HG02970 (cell line): ENCODE results near the gene ZNF518B.

Experiments
- ATAC-seq: cut with Tn5 transposase; IDR thresholded peaks from one replicate; pipeline ENCODE4 v1.9.1; 2021; ENCODE audit warnings: mild to moderate bottlenecking, moderate library complexity, moderate number of reproducible peaks; ENCODE audit not compliant: unreplicated experiment, low FRiP score

Gene ZNF518B, protein sequence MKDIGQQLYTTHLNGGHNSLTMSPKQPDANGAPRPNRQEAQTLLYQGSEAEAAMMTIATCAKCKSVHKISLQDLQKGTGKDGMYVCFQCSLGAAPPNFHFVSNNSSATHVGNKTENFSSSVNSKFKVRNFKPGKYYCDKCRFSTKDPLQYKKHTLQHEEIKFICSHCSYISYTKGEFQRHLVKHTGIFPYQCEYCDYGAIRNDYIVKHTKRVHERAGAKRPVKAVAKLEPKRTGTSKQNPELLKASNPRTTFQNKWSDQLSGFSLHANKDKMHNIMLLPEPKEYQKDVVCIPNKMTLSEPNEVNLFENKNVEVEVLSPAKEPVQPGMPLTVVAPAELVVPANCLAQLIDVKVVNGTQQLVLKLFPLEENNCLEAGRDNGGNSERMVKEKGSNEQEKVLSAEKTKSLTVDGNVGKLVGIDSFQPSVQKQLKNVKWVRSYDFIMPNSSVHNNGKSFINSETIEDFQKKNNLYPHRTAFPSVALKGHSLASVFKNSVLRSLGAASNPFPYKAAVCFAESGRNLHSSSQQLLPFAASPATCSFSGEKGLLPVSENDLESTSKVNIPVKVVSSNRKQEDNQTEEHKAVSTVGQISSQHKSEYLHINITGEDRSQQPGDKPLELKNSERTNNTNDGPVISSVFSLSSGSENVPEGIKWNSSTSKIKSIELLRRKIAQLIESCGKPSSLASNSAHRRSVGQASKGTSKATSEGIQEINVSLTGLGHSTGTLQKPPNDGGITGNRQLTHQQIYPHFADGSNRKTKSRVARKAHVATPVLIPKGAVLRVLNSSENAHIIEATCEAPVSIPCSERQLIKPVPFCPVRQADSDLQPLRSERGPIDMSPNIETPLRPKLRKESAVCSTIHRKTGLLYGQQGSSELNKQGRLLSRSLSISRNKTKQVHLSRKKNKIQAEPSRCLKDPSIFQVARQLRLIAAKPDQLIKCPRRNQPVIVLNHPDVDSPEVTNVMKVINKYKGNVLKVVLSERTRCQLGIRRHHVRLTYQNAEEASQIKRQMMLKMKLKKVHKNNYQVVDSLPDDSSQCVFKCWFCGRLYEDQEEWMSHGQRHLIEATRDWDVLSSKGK

DNA sequence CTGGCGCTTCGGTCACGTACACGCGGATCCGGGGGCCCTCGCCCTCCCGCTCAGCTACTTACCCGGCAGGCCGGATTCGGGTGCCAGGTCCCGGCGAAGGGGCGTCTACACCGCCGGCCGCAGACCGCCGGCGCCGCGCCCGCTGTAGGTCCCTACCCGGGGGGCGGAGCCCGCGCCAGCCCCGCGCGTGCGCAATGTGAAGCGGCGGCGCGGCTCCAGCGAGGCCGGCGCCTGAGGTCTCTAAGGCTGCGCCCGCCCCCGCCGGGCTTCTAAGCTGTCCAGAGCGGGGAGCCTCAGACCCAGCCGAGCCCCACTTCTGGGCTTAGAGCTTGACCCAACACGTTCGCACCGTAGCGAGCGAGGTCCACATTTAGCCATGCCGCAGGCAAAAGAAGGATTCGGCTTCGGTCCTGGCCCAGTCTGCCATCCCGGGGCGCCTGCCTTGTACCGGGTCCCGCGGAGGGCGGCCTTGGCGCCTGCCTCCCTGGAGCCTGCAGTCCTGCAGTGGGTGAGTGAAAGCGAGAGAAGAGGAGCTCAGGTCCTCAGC, at the start of gene ZNF518B:
Gene ZNF518B (minus strand): TSS at position 172 of the 547 bp plus-strand sequence. CDS start 11,098 bp downstream, outside the sequence.
- ATAC-seq: peak; percentile 90

DNA sequence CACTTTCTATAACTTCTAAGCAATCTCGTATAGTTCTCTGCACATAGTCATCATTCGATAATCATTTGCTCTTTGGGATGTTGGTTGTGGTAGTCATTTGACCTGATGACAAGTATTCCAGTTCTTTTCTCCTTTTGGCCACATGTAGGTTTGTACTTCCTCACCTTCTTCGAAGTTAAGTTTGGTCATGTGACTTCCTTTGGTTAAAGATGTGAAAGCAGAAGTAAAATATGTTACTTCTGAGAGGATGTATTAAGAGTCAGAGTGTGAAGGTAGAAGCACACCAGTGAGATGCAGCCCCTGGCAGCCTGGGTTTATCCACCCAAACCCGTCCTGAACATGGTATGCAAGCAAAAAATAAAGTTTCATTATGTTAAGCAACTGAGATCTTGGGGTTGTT, 48.9 kb upstream of the ZNF518B start:
- no peak for ATAC-seq

DNA sequence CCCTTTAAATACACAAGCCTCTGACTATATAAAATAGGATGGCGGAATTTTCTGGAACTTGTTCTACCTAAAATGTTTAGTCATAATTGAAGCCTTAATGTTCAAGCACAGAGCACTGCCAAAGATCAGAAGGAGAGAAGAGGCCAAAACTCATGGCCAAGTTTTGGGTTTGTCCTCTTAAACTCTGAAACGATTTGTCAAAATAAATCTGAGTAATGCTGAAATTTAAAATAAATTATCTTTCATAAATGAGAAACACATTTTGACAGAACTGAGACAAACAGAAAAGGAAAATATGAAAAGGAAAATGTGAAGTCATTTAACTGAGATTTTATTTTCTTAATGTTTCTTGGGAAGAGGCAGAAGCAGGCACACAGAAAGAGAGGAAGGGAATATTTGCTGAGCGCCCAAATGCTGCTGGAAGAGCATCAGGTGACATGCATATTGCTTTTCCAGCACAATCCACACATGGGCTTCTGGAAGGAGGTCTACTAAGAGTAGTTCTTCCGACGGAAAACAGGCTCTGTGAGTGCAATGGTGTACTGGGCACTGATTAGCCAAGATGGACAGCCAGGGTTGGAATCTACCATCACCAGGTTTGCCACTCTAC, 47.4 kb upstream of the ZNF518B start:
- ATAC-seq: no peak

DNA sequence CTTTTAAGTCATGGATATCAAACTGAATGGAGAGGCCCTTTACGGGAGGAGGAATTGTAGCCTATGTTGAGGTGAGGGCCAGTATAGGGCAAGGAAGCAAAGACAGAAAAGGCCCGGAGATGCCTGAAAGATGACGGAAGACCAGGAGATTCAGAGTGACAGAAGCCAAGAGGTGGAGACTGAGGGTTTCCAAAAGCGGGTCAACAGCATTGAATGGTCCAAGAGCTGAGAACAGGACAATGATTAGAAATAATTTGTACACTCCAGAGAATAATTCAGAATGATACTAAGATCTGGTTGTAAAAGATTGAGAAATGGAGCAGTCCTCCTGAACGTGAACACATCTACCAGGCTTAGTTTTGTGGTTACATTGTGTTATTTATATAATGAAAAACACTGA, 45.5 kb upstream of the ZNF518B start:
- ATAC-seq: no peak

DNA sequence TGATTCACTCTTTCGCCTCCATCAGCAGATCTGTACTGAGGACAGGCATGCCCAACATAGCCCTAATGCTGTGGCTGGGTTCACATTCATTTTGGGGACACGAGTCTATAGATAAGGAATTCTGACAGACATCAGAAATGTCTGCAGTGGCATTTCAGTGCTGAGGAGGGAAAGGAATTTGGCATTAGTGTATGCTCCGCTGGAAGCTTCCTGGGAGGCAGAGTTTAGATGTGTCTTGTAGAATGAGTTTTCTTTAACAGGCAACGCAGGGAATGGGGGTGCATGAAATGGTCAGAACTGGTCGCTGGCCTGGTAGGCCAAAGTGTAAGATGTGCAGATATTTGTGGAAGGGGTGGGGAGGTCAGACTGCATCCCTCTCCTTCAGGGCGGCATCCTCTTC, 43.5 kb upstream of the ZNF518B start:
- ATAC-seq: no peak

DNA sequence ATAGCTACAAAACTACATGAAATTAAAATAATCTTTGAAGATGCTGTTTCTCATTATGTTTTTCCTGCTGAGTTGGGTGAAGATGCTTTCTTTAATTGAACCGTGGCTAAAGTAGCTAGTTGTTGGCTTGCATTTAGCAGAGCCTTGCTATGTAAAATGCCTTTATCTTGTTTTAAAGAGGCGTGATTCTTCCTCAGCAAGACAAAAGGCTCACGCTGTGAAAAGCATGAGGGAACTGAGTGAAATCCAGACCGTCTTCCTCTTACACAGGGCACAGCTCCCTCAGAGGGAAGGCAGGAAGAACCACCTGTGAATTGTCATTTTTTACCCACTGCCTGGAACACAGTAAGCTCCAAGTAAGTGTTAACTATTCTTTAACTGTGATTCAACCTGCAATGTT, 39.0 kb upstream of the ZNF518B start:
- no peak for ATAC-seq

DNA sequence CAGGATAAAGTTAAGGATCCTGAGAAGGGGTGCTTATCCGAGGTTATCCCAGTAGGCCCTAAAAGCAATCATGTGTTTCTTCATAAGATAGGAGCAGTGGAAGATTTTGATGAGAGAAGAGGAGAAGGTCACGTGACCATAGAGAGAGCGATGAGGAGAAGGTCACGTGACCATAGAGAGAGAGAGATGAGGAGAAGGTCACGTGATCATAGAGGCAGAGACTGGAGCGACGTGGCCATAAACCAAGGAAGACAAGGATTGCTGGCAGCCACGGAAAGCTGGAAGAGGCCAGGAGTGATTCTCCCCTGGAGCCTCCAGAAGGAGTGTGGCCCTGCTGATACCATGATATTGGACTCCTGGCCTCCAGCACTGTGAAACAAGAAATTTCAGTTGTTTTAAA, 38.4 kb upstream of the ZNF518B start:
- ATAC-seq: no peak

DNA sequence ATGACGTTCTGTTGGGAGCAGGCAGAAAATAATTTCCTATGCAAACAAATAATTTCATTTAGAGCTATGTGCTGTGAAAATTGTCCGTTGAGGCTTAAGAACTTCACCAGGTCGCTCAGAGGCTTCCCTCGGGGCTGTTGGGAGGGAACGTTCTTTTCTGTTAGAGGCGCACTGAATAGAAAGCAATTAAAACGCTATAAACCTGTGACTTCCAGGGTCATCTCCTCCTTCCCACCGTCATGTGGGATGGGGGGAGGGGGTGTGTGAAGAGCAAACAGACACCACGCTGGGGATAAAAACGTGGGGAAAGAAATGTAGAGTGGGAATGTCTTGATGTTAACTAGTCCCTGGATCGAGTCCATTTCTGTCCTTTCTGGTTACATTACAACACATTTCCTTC, 35.2 kb upstream of the ZNF518B start:
- no peak for ATAC-seq

DNA sequence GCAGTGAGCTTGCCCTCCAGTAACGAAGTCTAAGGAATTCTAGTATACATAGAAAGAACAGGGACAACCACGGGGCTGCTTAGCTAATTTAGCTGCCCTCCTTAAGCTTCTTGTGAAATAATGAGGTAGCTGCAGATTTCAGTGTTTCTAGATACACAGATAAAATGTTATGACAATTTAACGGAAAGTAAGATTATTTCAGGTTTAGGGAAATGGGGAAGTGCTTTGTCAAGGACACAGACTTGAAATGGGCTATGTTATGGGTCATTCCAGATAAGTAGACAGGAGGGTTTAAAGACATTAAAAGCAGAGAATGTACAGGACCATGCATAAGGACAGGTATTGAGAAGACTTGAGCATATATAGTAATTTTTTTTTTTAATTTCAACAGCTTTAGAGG, 34.2 kb upstream of the ZNF518B start:
- ATAC-seq: no peak

DNA sequence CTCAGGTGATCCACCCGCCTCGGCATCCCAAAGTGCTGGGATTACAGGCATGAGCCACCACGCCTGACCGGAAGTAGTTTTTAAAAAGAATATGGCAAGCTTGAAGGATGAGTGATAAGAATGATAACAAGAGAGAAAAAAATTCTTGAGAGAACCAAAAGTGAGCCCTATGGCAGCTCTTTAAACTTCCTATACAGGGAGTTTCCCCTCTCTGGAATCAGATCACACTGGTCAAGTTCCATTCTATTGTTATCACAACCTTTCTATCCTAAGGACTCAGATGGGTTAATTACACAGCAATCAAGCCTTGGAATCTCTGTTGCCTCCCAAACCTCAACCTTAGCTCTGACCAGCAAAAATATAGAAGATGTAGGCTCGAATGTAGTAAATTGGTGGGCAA, 33.8 kb upstream of the ZNF518B start:
- ATAC-seq: no peak

DNA sequence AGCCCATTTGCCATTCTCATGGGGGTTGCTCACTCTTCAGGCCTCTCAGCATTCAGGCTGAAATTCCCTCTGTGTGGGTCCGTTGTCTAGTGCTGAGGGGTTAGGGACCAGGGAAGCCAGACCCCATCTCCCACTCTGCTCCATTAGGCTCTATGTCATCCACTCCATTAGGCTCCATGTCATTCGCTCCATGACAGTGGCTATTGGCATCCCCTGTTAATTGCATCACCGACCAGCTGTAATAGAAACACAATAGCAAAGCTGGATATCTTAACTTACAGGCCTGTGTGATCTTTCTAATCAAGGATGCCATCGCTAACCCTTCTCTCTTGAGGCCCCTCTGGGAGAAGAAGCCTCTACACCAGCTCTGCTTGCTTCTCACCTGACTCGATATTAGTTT, 25.7 kb upstream of the ZNF518B start:
- no peak for ATAC-seq

DNA sequence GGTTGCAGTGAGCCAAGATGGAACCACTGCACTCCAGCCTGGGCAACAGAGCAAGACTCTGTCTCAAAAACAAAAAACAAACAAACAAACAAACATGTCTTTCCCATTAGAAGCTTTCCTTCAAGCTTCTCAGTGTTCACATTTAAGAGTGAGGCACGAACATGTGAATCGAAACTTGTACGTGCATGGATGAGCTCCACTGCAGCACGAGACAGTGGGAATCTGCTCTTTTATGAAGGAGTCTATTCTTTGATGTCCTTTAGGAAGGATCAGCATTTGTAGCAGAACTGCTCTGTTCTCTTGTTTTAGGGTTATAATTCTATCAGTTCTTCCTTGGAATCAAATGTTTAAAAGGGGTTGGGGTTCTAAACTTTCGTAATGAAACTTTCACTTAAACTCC, 23.4 kb upstream of the ZNF518B start:
- ATAC-seq: no peak

DNA sequence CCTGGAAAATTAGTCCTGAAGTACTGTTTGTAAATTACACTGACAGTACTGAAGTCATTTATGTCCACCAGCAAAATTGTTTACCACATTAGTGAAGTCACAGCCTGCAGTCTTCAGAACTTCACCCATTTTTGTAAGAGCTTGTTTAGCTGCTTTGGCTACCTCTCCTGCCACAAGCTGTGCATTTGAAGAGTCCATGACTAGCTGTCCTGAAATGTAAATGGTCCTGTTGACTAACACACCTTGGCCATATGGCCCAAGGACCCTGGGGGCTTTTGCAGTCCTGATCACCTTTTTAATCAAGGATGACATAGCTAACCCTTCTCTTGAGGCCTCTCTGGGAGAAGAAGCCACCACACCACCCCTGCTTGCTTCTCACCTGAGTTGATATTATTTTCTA, 21.4 kb upstream of the ZNF518B start:
- ATAC-seq: no peak

DNA sequence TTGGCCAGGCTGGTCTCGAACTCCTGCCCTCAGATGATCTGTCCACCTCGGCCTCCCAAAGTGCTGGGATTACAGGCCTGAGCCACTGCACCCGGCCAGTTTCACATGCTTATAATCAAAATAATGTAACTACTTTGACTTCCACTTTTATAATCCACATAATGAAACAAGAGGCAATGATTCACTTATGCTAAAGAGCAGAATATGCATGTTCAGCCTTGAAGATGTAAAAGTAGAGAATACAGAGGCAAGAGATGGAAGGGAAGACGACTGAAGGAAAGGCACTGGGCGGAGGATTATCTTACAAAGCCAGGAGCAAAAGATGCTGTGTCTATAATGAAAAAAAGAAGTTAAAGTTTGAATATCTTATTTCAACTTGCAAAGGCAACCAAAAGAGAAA, 13.3 kb upstream of the ZNF518B start:
- ATAC-seq: no peak

DNA sequence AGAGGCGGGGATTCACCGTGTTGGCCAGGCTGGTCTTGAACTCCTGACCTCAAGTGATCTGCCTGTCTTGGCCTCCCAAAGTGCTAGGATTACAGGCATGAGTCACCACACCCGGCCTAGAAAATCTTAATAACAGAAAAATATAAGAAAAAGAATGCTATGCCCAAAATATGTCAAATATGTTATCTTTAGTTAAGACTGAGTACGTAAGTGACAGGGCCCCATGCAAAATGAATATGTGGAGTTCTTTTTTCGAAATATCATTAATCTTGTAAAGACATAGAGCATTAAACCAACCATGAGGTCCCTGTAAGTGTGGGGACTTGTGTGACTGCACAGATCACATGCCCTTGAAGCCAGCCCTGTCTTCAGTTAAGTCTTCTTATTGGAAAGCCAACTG, 8.9 kb upstream of the ZNF518B start:
- no peak for ATAC-seq

DNA sequence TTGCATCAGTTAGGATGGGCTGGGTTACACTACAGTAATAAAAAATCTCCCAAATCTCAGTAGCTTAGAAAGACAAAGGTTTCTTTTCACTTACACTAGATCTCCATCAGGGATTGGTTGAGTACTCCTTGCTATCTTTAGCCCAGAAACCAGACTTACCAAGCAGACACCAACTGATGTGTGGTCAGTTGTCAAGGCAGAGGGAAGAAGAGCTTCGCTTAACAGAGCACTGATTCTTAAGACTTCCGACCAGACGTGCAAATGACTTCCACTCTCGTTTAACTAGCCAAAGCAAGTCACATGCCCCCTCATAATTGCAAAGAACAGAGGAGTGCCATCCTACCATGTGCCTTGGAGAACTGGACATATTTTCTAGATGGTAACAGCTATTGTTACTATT, 5.7 kb upstream of the ZNF518B start:
- ATAC-seq: no peak

DNA sequence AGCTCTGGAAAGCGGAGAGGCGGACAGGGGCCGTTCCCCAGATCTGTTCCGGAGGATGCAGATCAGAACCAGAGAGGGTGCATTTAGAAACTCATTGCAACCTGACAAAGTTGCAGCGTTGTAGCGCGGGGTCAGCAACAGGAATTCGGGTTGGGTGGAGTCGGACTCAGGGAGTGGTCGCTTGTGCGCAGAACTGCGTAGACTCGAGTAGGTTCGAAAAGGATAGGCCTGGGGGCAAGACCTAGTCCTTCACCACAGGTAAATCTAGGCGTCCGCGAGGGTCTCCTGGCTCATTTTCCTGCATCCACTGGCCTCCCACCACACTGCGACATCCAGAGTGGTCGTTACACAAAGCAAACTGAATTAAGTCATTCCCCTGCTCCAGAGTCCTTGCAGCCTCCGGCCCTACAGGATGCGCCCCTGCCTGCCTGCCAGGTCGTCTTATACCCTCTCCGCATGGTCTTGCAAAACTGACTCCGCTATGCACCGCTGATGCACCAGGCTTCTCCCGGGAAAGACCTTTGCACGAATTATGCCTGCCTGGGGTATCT, 4.7 kb upstream of the ZNF518B start:
- no peak for ATAC-seq

DNA sequence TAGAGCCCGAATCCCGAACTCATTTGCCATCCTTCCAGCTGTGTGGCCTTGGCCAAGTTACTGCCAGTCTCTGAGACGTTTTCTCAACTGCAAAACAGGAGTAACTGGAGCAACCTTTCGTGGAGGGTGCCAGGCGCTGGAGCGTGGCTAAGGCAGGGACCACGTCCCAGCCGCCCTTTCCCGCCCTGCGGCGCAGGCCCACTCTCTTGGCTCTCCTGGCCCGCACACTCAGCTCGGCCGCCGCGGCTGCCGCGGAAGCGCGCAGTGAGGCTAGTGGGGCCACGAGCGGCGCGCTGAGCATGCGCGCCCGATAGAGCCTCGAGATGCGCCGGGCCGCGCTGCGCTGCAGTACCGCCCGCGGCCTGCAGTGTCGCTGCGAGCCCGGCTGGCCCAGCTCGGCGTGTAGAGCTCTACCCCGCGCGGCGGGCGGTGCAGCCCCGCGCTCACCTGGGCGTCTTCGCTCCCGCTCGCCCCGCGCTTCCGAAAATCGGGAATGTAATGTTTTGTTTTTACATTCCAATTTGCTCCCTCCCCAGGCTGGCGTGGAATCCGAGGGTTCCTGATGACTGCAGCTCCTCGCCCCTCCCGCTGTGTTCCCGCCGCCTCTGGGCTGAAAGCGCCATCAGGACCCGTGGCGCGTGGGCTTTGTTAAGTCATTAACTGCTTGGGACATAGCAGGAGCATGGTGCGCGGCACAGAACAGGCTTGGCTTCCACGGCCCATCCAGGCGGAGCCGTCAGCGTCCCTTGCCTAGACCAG, 4.0 kb upstream of the ZNF518B start:
- ATAC-seq: peak; percentile 66

DNA sequence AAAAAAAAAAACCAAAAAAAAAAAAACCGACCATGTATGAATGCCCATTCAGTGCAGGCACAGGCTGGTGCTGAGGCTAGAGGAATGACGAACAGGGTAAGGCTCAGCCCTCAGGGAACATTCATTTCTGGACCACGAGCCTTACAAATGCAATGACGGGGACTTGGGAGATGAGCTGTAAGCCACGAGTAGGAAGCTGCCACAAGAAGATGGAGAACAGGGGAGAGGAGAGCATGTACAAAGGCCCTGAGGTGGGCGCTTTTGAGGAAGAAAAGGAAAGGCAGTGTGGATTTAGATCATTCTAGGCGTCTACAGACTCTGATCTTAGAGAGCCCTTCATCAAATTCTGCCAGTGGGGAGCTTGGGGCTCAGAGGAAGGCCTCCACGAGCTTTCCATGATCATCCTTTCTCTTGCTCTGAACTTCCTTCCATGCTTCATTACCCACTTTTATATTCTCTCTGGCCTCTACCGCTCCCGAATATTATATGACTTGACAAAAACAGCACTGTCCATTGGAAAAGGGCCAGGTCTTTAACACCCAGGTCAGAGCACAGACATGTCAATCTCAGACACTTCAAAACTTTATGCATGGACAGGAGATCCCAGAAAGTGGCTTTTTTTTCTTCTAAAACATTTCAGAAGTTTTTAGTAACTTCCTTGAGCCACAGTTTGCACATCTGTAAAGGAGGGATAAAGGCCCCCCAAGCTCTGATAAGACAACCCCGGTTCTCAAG, 3.3 kb upstream of the ZNF518B start:
- ATAC-seq: no peak
